ENCODE data around the gene CDKAL1.

DNA sequence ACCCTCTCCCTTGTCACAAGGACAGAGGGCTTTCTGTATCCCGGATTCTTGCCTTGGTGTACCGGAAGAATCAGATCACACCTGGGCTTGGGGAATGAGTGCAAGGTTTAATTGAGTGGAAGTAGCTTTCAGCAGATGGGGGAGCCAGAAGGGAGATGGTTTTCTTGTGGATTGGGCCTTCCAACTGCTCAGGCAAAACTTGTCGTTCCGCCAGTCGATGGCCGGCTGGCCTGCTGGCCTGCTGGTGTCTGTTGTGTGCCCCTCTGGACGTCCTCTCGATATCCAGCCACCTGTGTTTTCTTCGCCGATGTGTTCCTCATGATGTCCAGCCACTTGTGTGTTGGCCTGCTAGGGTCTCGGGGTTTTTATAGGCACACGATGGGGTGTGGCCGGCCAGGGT lies 168.1 kb downstream of the CDKAL1 start:
- TF ChIP-seq POLR2A (IDR thresholded peaks at IDR 0.05) (no peak), EP300 (IDR thresholded peaks at IDR 0.05) (no peak)
